ENCODE results near the gene TTYH1.

Gene TTYH1

DNA sequence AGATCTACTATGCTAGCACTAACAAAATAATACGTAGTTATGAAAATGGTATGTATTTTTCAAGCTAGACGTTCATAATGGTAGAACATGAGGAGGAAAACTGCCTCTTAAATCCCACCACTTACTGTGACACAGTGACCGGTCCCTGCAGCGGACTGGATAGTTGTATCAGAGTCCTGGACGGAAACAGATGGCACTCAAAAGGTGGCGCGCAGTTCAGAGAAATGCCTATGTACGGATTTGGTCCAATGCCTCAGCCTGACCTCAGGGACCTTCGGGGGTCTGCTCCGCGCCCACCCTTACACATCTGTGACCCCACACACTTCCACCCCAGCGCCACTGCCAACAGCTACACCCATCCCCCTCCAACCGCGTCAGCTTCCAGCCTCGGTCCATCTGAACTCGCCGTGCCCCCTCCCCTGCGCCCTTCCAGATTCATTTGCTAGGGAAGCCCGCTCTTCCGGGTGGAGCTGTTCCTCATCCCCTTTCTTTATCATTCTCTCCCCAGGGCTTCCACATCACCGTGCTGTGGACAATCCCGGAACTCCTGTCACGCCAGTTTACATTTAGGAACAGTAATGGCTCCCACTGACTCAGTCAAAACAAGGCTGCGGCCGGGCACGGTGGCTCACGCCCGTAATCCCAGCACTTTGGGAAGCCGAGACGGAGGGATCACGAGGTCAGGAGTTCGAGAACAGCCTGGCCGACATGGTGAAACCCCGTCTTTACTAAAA lies 32.9 kb downstream of the TTYH1 start:
- peak; percentile 58 to 77 for DNase-seq

DNA sequence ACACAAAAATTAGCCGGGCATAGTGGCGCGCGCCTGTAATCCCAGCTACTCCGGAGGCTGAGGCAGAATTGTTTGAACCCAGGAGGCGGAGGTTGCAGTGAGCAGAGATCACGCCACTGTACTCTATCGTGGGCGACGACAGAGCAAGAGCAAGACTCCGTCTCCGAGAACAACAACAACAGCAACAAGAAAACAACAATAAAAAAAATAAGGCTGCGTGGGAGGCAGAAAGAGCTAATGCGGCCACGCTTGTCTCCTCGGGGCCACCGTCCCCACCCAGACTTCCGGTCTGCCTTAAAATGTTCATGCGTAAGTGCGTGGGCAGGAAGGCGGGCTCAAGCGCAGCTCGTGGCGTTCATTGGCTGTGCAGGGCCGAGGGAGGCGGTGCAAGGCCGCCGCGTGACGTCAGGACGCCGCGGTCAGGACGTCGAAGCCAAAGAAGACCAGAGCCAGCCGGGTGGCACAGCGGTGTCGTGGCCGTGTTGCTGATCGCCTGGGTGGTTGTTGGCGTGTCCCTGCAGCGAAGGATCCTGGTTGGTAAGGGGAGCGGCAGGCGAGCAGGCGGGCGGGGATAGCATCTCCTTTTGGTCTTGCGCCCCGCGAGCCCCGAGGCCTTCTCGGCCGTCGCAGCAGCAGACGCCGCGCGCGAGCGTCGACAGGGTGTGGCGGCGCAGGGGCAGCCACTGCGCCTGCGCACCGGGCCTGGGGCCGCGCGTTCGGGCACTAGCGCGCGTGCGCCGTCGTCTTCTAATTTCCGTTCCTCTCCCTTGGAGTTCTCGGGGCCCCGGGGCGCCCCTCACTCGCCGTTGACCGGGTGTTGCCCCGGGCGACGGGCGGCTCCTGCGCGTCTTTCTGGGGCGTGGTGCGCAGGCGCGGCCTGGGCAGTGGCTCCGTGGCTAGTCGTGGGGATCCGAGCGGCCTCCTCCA lies 33.8 kb downstream of the TTYH1 start, which contains the start of gene LENG8:
TSS of gene LENG8 (plus strand) at position 426 of the 927 bp plus-strand sequence. CDS start 2,146 bp downstream, outside the sequence.
- DNase-seq, result peak; percentile 95 to 99

DNA sequence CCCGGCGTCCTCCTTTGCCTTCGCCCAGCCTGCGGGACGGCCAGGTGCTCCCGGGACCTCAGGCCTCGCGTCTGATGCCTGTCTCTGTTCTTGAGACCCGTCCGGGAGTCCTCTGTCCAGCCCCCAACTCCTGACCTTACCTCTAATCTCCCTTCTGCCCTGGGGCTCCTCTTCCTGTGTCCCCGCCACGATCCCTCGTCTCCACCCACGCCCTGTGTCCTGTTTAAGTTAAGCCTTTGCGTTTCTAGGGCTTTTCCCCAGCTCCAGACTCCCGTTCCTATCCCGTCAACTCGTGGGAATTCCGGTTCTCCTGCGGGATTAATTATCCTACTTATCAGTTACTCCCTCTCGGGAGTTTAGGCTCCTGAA lies 34.4 kb downstream of the TTYH1 start:
- no peak for DNase-seq

DNA sequence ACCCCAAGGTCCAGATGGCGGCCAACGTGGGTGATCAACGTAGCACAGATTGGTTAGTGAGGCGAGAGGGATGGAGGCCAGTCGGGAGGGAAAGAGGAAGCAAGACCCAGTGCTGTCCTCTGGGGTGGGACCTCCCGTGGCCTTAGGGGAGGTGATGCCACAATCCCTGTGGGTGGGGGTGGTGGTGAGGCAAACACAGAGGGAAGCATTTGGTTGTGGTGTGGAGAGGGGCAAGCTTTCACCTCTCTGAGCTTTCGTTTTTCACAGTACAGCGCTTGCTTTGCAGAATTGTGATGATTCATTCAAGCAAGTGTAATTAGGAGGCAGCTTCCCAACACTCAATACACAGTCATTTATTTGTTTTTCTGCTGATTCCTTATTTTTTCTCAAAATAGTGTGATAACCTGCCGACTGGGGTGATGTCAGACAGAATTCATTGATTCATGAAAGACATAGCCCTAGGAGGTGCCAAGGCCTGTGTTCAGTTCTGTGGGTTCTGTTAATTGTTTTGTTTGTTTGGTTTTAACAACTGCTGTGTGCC lies 36.1 kb downstream of the TTYH1 start:
- no peak for DNase-seq

DNA sequence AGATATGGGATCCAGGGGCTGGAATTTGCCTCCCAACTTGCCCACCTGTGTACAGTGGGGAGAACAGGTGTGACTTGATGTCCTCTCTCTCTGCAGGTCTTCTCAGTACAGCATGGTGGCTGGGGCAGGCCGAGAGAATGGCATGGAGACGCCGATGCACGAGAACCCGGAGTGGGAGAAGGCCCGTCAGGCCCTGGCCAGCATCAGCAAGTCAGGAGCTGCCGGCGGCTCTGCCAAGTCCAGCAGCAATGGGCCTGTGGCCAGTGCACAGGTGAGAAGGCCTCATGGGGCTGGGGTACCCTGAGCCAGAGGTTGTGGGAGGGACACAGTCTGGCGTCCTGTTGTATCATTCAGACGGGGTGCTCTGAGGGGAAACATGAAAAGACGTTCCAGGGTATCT lies 36.7 kb downstream of the TTYH1 start:
- no peak for DNase-seq

DNA sequence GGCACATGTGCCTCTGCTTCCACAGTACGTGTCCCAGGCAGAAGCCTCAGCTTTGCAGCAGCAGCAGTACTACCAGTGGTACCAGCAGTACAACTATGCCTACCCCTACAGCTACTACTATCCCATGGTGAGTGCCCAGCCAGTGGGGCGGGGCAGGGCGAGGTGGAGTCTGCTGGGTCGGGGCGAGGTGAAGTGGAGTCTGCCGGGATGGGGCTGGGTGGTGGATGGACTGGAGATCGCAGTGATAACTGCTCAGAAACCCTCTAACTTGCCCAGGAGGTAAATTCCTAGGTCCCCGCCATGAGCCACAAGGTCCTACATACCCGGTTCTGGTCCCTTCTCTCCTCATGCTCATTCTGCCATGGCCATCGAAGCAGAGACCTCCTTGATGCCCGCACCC lies 37.4 kb downstream of the TTYH1 start:
- DNase-seq, result no peak

DNA sequence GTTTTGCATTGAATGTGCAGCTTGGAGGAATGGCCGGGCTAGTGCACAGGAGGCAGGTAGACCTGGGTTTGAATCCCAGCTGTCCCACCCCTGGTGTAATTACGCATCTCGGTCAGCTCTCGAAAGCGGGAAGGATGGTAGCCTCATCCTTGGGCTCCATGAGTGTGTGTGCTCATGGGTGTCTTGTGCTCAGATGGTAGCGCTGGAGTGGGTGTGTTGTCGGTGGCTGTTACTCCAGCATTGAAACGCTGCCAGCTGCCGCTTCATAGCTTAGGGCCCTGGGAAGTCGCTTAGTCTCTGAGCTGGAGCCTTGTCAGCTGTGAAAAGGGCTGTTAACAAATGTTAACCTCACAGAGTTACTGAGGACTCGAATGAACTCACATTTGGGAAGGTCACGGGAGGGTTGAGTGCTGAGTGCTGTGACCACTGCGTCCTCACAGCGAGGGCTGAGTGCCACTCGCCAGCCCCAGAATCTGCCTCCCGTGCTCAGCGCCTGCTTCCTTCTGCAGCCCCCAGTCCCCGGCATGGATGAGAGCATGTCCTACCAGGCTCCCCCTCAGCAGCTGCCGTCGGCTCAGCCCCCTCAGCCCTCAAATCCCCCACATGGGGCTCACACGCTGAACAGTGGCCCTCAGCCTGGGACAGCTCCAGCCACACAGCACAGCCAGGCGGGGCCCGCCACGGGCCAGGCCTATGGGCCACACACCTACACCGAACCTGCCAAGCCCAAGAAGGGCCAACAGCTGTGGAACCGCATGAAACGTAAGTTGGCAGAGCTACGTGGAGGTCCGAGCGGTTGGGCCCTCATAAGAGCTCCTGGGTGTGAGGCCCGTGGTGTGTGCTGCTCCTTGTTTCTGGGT lies 38.9 kb downstream of the TTYH1 start:
- DNase-seq, result no peak

DNA sequence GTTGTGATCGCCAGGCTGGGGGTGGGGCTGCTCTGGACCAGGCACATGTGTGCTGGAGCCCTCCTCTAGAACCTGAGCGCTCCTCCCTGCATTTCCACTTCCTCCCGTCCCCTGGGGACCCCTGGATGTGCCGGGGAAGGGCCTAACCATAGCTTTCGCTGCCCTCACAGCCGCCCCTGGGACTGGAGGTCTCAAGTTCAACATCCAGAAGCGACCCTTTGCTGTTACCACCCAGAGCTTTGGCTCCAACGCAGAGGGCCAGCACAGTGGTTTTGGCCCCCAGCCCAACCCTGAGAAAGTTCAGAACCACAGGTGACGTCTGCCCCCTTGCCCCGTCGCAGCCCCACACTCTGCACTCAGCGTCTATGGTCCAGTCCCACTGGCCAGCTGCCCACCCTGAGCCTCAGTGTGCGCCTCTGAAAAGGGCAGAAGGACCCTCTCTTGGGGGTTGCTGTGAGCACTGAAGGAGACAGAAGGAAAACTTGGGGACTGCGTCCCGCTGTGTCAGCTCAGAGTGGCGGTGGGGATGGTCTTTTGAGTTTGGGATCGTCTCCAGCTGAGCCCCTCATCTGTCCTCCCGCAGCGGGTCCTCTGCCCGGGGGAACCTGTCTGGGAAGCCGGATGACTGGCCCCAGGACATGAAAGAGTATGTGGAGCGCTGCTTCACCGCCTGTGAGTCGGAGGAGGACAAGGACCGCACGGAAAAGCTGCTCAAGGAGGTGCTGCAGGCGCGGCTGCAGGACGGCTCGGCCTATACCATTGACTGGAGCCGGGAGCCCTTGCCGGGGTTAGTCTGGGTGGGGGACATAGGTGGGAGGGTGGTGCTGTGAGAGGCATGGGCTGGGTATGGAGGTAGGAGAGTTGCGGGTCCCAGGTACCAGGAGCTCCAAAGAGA lies 39.8 kb downstream of the TTYH1 start:
- no peak for DNase-seq

DNA sequence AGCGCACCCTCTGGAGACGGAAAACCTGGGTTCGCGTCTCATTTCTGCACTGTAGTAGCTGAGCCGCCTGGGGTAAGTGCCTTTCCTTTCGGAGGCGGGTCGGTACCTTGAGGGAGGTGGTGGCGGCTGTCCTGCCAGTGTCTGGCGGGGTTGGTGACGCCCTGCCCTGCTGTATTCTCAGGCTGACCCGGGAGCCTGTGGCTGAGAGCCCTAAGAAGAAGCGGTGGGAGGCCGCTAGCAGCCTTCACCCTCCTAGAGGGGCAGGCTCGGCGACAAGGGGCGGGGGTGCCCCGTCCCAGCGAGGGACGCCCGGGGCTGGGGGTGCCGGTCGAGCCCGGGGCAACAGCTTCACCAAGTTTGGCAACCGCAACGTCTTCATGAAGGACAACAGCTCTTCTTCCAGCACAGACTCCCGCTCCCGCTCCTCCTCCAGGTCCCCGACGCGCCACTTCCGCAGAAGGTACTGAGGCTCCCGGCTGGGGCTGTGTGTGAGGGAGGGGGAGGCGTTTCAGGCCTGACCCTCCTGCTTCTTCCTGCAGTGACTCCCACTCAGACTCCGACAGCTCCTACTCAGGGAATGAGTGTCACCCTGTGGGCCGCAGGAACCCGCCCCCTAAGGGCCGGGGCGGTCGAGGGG lies 40.6 kb downstream of the TTYH1 start:
- no peak for DNase-seq

DNA sequence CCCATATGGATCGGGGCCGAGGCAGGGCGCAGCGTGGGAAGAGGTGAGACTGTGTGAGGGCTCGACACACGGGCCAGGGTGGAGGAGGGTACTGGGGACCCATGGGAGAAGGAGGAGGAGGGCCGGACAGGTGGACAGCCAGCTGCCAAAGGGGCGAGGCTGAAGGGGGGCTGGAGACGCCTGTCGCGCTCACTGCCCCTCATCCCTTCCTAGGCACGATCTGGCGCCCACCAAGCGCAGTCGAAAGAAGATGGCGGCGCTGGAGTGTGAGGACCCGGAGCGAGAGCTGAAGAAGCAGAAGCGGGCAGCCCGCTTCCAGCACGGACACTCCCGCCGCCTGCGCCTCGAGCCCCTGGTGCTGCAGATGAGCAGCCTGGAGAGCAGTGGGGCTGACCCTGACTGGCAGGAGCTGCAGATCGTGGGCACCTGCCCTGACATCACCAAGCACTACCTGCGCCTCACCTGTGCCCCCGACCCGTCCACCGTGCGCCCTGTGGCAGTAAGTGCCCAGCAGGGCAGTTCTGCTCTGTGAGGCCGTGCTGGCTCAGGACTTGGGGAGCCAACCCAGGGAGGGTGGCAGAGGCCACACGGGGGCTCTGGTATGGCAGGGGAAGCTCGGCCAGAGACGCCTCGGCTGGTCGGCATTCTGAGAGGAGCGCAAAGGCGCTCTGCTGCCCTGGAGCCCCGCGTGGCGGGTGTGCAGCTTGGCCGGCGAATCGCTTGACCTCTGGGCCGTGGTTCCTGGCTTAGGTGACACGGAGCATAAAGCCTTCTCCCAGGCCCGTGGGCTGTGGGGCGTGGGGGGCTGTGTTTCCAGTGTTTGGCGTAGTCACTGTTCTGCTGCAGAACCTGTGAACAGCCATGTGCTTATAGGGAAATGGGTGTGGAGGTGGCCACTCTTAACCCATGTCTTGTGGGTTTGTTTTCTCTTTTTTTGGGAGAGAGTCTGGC lies 41.4 kb downstream of the TTYH1 start:
- DNase-seq, result no peak

DNA sequence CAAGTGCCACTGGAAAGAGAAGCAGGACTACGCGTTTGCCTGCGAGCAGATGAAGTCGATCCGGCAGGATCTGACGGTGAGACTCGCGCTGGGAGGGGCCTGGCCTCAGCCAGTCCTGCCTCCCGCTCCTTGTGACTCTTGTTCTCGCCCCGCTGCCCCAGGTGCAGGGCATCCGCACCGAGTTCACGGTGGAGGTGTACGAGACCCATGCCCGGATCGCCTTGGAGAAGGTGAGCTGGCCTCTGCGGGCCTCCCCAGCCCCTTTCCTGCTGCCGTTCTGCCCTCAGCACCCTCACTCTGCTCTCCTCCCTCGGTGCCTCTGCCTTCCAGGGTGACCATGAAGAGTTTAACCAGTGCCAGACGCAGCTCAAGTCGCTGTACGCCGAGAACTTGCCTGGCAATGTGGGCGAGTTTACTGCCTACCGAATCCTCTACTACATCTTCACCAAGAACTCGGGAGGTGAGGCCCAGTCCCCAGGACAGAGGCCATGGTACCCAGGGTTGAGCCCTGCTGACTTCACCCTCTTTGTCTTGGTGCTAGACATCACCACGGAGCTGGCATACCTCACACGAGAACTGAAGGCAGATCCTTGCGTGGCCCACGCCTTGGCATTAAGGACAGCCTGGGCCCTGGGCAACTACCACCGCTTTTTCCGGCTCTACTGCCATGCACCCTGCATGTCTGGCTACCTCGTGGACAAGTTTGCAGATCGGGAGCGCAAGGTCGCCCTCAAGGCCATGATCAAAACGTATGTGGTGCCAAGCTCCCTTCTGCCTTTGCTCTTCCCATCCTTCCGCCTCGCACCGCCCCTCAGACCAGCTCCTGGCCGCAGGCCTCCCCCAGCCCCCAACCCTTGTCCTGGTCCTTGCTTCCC lies 42.7 kb downstream of the TTYH1 start:
- no peak for DNase-seq

DNA sequence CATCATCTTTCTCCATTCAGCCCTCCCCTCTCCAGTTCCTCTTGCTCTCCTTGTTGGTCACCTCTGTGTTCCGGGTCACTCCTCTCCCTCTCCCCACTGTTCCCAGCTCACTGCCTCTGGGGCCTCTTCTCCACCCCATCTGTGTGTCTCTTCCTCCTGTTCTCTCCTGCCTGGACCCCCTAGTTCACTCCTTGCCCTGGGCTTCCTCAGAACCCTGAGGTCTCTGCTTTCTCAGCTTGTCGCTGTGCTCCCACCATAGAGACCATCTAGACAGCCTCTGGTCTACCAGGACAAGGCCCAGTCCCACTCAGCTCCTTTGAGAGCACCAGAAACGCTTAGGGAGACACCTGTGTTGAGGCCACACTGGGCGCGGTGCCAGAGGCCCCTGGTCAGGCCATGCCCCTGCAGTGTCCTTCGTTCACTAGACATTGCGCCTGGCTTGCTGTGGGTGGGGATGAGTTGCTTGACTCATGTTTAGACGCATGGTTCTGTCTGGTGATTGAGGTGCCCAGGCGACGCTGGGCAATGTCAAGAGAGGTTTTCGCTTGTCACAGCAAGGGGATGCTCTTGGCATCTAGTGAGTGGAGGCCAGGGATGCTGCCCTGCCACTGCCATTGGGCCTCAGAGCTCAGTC lies 43.5 kb downstream of the TTYH1 start:
- no peak for DNase-seq

DNA sequence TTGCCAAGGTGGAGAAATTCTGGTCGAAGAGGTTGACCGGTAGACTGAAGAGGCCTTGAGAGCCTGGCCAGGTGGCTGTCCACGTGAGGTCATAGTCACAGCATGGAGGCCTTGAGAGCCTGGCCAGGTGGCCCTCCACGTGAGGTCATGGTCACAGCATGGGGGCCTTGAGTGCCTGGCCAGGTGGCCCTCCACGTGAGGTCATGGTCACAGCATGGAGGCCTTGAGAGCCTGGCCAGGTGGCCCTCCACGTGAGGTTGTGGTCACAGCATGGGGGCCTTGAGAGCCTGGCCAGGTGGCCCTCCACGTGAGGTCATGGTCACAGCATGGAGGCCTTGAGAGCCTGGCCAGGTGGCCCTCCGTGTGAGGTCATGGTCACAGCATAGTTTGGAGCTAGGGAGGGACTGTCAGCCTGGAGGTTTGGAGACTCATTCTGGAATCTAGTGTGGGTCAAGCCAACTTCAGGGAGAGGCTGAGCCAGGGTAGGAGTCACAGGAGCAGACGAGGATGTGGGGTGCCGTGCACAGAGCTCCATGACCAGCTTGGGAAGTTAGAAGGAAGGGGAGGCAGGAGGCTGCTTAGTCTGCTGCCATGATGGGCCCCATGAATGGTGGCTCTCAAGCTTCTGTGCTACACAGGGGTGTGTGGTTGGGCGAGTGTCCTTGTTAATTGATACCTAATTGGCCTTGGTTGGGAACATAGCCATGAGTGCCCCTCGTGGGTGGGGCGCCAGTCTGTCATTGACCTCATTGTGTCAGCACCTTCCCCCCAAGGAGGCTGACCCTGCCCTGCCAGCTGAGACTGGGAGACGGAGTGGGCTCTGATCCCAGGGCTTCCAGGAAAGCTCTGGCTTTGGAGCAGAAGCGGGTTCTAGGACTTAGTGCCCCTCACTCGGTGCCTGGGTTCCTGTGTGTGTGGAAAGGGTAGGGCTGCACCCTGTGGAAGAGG lies 44.3 kb downstream of the TTYH1 start:
- DNase-seq, result no peak

DNA sequence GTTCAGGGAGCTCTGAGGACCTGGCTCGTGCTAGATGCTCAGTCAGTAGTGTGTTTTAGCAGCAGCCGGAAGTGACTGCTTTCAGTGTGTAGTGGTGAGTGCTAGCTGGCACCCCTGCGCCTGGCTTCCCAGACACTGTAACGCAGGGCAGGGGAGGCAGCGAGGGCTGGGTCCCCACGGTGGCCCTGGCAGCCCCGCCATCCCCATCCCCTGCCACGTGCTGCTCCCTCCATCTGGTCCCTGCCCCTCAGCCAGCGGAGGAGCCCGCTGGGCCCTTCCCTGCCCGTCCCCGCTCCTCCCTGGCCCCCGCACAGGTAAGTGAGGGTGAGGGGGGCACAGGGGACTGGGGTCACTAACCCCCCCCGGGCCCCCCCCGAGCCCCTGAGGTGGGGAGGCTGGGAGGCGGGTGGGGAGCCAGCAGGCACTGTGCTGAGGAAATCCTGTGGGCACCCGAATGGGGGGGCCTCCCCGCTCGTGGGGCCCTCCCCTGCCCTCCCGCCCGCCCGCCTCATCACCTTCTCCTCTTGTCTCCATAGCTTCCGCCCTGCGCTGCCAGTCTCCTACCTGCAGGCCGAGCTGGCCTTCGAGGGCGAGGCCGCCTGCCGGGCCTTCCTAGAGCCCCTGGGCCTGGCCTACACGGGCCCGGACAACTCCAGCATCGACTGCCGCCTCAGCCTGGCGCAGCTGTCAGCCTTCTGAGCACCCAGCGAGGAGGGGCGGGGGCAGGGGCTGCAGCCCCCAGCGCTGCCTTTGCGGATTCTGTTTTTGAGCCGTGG lies 45.2 kb downstream of the TTYH1 start:
- peak in 1 of 2 experiments; percentile 50 for DNase-seq

DNA sequence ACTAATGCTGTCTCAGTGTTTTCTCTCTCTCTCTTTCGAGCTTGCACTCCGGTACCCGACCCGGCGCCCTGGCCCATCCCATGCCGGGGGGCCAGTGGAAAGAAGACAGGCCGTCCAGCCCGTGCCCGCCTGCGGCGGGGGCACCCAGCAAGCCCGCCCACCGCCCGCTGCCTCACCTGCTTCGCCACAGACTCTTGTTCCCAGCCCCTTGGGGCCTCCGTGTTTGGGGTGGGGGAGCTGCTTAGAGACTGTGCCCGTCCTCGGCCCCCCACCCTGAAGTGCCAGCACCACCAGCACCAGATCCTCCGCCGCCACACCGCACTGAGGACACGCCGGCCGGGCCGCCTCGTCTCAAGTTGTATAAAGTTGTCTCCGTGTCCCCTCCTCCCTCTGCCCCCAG lies 45.9 kb downstream of the TTYH1 start:
- DNase-seq, result no peak

DNA sequence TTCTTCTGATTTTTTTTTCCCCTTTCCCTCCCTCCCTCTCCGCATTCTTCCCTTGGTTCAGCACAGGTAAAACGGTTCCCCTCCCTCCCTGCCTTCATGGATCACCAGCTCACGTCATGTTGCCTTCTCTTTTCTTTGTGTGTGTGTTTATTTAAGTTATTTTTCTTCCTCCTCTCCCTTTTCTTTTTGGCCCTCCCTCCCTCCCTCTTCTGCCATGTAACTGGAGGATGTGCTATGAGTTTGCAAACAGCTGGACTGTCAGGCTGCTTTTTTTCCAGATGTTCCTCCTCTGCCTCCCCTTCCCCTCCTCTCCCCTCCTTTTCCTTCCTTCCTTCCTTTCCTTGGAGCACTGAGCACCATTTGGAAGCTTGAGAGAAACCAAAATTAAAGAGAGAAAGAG lies 46.3 kb downstream of the TTYH1 start:
- DNase-seq, result no peak

All from NCI-H526 (cell line).